Gastroesophageal sphincter (tissue), 3 donors: Measurements from ENCODE around the gene DISC1.

Source experiments
- POLR2AphosphoS5 ChIP-seq: sonication (generic); formaldehyde crosslinking; IDR thresholded peaks from one replicate; pipeline ENCODE4 v1.6.1; 2017; ENCODE audit warnings: antibody characterized with exemption
- TF ChIP-seq, protein P1 (sequence below), 4 experiments: fragments of 200-600 bp in 2 of 4; fragments of 450-650 bp in 2 of 4; sonication (generic) in 1 of 4; IDR thresholded peaks; one replicate each; pipeline ENCODE4 v1.5.1; 2017 to 2019; ENCODE audit warnings: antibody characterized with exemption in 4 of 4, mild to moderate bottlenecking in 2 of 4, moderate library complexity in 2 of 4

DNA sequence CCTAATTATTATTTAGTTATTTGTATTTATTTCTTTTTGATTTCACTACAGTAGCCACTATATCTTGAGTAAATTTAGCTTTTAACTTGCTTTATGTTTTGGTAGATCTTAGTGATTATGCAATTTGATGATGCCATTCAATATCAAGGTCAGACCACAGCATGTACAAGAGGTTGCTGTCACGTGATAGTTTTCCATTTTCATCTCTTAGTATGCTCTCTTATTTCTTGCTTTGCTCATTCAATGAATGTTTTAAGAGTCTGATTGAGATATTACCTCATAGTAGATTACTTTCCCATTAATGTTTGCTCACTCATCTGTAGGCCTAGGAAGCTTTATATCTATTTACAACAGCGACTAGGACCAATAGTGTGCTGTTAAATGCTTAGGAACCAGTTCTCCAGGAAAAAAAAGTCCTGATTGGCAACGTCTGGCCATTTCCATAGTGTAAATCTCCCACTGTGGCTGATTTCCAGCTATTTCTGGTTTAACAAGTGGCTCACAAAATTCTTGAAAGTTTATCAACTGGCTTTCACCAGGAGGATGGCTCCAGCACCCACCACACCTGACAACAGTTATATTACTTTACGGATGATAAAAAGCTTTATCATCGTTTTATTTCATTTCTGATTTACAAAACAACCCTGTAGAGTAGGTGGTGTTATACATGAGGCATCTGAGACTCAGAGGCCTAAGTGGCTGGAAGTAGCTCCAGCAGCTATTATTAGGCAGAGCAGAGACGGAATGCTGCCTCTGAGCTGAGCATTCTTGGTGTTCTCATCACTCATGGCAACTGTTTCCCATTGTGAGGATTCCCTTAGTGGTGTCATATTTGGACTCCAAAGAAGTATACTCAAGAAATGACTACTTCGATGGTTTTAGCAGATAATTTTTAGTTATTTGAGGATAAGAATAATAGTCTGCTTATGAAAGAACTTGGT lies 235.2 kb downstream of the DISC1 start:
- TF ChIP-seq, protein P1, sequence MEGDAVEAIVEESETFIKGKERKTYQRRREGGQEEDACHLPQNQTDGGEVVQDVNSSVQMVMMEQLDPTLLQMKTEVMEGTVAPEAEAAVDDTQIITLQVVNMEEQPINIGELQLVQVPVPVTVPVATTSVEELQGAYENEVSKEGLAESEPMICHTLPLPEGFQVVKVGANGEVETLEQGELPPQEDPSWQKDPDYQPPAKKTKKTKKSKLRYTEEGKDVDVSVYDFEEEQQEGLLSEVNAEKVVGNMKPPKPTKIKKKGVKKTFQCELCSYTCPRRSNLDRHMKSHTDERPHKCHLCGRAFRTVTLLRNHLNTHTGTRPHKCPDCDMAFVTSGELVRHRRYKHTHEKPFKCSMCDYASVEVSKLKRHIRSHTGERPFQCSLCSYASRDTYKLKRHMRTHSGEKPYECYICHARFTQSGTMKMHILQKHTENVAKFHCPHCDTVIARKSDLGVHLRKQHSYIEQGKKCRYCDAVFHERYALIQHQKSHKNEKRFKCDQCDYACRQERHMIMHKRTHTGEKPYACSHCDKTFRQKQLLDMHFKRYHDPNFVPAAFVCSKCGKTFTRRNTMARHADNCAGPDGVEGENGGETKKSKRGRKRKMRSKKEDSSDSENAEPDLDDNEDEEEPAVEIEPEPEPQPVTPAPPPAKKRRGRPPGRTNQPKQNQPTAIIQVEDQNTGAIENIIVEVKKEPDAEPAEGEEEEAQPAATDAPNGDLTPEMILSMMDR (IDR thresholded peaks at IDR 0.05), result no peak
- no peak for TF ChIP-seq POLR2AphosphoS5
